Measurements from ENCODE around the gene L3MBTL4.
A peak's percentile ranks its signal among the peaks of the same experiment; 100 is the strongest.
"Not testable (repeated sequence)": the region's sequence is repeated elsewhere in the genome, so short reads cannot be mapped to it uniquely, and the experiment has no call there.

L3MBTL4 gene

DNA sequence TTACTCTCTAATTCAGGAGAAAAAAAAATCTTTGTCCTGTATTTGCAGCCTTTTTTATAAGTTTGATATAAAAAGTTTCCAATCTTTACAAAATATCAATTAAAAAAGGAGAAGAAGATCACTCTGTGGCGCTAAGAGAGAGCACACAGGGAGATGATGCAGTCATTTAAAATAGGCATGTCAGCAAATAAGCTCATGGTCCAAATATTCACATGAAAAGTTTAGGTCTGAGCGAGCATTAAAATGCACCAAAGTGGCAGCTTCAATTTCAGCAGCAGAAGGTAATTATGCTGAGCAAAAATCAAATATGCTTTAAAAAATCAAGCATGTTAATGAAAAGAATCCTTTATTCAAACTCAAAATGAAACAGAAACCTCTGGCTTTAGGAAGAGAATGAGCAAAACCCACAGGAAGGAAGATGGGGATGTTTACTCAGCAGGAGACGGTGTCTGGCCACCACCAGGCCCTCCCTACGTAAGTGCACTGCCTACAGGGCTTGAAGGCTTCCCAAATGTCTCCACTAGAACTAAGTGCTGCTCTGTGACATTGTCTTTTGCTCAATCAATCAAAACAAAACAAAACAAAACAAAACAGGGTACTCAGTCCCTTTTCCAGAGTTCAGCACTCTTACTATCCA is 120.4 kb downstream of the L3MBTL4 start:
- DNase-seq: no peak

DNA sequence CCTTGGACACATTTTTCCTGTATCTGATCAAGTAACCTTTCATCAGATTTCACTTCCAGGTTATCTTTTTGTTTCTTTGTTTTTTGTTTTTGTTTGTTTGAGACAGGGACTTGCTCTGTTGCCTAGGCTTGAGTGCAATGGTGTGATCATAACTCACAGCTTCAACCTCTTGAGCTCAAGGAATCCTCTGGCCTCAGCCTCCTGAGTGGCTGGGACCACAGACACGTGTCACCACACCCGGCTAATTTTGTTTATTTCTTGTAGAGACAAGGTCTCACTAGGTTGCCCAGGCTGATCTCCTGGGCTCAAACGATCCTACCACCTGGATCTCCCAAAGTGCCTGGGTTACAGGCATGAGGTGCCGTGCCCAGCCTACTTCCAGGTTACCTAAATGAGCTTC is 124.9 kb downstream of the L3MBTL4 start:
- no peak for DNase-seq

DNA sequence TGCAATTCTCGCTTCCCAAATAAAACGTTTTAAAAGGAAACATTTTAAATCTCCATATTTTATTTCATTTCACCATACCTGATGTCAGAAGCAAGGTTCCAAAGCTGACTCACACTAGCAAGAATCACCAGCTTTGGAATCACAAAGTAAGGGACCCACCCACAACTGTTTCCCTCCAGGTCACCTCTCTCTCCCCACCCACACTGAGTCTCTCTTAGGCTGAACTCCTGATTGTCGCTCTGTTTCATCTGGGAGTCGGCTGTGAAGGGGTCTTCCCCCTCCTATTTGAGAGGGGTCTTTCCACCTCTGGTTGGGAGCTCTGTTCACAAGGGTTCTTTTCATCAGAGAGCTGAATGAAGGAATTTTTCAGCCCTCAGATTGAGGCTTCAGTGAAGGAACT is 128.1 kb downstream of the L3MBTL4 start:
- DNase-seq: no peak

DNA sequence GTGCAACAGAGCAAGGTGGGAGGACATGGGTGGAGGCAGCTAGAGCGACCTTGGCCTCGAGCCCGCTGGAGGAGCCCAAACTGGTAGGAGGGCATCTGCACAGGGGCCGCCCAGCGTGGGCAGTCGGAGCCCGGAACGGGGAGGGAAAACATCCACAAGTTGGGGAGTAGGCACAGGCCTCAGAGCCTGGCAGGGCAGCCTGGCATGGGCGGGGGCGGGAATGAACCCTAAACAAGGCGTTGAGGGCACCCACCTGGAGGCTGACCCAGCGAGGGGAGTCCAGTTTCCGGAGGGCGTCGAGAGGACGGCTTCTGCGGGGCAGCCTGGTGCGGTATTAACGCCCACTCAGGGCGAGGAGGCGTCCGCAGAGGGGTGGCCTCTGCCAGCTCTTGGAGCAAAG is 129.9 kb downstream of the L3MBTL4 start:
- no peak for DNase-seq

DNA sequence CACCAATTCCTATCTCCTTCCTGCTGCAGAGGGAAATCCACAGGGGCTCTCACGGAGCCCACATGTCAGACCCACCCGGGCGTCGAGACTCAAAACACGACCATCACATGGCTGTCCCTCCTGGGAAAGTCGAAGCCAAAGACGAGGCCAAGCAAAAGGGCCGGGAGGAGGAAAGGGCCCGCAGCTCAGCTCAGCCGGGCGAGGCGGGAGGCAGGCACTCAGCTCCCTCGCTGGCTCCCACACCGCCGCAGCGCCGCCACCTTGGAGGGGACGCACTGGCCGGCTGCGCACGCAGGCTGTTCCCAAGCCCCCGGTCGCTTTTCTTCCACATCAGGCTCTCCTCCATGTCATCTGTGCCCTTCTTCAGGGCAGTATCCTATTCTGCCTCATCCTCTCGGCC is 130.4 kb downstream of the L3MBTL4 start:
- no peak for DNase-seq

DNA sequence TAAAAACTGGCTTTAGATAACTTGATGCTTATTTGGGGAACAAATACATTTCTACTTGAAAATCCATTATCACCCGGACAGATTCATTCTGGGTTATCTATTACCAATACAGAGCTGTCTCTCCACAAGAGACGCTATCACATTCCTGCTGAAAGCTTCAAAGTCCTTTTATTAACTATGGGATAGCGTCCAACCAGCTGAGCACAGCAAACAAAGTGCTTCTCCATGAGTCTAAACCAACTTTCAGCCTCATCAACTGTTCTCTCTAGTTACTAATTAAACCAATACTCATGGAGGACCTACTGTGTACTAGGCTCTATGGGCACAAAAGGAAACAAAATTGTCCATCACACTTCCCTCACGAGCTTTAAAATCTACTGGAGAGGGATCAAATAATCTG is 132.8 kb downstream of the L3MBTL4 start:
- DNase-seq: no peak

DNA sequence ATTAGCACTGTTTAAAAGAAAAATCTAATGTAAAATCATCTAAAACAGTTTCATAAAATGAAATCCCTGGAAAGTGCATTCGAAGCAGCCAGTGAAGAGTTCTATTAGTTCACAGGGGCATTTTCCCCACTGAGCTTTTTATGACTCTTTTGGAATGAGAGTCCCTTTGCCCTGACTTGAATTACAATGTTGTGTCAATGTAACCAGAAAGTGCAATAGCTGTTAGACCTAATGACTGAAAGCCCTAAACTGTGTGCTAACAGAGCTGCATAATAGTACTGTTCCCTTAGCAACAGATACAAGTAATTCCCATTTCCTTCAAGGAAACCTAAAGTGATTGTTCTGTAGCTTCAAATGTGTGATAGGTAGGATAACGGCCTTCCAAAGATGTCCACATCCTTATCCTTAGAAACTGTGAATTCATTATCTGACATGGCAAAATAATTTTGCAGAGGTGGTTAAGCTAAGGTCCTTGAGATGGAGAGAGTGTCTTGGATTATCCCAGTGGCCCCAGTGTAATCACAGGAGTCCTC is 134.4 kb downstream of the L3MBTL4 start:
- no peak for DNase-seq

DNA sequence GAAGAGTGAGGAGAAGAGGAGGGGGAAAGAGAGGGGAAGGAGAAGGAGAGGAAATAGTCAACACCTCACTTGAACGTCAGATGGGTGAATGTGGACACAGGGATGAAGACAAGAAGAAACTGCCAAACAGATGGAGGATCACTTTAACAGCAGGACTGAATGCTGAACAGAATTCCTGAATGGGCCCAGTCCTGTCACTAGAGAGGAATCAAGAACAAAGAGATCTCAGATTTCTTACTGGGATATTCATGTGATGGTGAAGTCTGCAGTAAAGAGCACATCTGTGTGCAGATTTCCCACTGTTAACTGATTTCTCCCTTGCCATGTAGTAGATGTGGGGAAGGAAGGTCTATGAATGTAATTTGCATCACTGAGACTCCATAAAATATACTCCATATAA is 135.4 kb downstream of the L3MBTL4 start:
- DNase-seq: no peak

DNA sequence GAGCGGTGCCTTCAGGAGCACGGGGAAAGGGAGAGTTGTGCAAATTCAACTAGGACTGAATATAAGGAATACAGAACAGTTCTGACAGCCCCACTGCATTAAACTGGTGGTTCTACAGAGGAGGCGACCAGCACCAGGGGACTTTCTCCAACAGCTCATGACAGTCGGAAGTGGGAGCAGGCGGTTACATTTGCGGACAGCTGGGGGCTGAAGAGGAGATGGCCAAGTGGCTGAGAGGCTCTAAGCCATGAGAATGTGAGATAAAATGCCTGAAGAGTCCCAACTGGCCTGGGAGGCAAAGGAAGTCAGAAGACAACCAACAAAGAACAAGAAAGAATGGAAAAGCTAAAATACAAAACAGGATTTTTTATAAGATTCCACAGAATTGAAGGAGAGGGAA is 141.3 kb downstream of the L3MBTL4 start:
- DNase-seq: no peak

DNA sequence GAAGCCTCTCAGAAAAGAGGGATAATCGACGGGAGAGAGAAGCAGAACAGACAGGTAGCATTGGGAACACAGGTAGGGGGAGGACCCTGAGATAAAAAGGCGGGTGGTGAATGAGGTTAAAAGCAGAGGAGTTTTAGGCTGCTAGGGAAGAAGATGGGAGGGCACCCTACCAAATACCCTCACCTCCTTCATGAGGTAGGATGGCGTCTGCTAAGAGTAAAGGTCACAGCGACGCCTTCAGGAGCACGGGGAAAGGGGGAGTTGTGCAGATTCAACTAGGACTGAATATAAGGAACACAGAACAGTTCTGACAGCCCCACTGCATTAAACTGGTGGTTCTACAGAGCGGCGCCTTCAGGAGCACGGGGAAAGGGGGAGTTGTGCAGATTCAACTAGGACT is 142.6 kb downstream of the L3MBTL4 start:
- not testable (repeated sequence) for DNase-seq

DNA sequence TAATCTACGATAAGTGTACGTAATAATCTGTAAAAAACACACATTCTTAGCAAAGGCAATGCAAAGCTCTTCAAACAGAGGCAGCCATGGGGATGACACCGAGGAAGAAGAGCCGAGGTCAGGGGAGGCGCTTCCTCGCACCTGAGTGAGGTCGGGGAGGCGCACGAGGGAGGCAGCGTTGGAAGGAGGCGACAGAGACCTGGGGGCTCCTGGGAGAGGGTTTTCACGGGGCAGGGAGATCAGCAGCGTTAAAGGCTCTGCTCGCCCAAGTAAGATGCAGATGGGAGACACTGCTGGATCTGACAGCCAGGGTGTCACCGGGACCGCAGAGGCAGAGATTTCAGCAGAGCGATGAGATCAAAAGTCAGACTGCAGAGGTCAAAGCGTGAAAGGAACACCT is 143.1 kb downstream of the L3MBTL4 start:
- DNase-seq: no peak

DNA sequence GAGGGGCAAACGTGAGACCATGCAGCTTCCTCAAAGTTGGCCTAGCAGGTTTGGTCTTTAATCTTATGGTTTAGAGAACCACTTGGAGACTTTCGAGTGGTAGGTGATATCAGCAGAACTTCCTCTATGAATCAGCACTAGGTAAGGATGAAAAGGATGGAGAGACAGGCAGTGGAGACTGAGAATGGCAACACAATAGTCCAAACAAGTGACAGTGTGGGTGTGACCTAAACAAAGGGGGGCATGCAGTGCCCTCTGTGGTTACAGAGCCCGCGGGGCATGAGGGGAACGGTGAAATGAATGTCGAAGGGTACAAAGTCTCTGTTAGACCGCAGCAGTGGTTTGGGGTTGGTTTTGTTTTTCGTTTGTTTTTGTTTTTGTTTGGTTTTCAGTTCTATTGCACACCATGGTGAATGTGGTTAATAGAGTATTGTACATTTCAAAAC is 143.9 kb downstream of the L3MBTL4 start:
- no peak for DNase-seq

DNA sequence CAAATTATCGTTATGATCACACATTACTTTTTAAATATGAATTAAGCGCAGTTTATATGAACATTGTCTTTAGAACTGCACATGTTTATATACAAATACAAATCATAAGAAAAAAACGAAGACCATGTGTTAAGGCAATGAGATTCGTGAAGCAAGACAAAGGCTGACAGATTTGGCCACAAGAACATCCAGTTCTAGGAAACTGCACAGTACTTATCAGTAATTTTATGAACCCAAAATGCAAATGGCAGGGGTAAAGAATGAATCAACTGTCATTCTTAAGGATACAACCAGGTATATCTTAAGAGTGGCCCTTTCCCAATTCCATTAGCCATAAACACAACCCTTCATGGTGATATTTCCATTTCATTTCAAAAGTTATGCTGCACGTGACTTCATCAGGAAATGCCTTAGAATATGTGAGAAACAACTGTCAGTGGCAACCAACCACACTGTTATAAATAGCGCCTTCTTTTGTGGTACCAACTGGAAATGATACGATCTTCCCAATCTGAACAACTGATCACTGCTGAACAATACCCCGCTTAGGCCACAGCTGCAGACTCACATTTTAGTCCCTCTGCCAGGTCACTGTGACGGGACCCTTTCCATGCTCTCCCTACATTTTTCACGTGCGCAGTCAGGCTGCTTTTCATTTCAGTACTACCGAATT is 144.9 kb downstream of the L3MBTL4 start:
- no peak for DNase-seq

DNA sequence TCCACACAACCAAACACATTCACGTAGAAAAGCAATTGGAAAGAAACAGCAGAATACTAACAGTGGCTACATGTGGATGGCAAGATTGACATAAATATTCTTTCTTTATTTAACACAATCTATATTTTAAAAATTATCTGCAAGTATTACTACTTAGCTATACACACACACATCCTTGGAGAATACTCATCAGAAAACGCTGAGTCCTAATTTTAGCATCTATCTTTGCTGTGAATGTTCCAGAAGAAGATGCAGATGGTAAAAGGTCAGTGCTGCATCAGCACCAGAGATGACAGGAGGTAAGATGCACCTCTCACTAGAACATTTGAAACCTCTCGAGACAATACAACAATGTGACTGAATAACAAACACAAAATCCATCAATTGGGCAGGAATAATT is 148.5 kb downstream of the L3MBTL4 start:
- no peak for DNase-seq

DNA sequence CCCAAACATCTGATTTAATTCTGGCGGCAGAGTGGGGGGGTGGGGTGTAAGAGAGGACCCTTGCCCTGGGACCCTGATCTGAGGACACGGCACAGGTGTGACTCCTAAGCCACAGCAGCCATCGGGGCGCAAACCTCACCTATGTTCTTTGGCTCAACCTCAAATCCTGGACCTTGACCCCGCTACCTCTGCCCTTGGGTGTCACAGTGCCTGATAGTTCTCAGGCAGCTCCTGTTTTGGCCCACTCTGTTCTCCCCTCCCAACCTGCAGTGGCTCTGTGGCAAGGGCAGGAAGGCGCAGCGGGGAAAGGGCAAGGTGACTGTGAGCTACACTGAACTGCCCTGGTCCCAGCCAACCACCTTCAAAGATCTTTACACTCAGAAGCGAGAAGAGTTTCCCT is 152.8 kb downstream of the L3MBTL4 start:
- DNase-seq: no peak

DNA sequence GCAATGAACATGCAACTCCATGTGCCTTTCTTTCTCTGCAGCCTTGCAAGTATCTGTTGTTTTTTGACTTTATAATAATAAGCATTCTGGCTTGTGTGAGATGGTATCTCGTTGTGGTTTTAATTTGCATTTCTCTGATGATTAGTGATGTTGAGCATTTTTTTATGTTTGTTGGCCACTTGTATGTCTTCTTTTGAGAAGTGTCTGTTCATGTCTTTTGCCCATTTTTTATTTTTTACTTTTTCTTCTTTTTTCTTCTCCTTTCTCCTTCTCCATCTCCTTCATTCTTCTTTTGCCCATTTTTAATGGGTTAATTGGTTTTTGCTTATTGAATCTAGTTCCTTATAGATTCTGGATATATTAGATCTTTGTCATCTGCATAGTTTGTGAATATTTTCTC is 155.4 kb downstream of the L3MBTL4 start:
- not testable (repeated sequence) for DNase-seq

DNA sequence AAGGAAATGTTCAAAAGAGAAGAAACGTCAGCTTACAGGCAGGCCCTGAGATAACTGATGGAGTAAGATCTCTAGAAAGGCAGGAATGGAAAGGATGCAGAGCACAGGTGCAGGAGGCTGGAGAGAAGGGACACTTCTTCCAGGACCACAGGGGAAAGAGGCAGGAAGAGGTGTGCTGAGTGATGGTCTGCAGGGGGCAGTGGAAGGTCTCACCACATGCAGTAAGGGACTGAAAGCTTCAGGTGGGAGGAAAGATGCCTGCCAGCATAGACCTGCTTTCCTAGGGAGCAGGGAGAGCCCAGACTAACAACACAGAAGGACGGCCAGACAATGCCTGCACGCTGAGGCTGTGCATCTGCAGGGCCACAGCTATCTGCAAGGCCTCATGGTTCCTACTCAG is 156.8 kb downstream of the L3MBTL4 start:
- no peak for DNase-seq

DNA sequence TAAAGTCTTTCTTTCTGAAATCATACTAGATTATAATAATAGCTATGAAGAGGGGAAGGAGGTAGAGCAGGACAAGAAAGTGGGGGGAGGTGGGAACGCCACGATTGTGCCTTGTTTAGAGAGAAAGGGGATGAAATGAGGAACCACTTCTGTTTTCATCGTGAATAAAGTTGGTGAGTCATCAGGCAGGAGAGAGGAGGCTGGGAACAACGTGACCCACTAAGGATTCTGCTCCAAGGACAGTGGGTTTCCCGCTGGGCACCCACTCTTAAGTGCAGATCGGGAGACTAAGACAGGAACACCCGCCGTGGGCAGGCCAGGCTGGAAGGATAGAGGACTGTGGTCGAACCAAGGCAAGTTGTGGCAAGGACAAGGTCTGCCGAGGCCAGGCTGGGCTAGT is 158.2 kb downstream of the L3MBTL4 start:
- DNase-seq: no peak

DNA sequence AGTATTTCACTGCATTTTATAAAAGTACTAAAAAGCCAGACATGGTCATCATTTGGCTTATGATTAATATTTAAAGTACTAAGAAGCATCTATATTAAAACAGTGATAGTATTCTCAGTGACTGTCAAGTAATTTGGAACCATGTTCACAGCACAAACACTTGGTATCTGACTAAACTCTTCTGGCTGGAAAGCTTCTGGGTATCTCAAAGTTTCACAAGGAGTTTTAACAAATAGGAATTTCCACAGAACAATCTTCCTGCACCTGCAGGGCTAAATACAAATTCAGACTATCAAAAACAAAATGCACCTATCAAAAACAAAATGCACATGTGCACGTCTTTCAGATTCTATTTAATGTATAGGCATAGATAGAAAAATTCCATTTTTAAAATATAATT is 158.8 kb downstream of the L3MBTL4 start:
- no peak for DNase-seq

DNA sequence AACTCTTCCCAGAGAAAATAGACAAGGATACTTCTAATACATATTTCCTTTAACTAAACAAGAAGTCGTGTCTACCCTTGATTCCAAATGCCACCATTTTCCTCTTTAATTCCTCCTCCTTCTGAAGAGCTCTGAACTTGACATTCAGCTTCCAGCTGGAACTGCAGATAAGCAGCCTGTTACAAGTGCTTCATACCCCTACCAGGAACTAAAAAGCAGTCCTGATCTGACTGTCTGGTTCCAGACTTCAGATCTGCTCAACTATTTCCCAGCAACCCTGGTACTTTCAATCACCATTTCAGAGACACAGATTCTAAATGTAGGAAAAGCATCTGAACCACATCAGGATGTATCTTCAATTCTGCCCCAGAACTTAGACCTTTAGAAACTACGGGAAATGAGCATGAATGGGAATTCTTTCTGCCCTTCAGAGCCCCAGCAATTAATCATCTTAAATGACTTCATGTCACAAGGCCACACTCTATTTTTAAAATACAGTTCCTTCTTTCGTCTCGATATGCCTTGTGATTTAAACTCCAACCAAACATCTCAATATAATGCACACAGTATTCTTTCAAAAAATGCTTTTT is 159.5 kb downstream of the L3MBTL4 start:
- DNase-seq: no peak

DNA sequence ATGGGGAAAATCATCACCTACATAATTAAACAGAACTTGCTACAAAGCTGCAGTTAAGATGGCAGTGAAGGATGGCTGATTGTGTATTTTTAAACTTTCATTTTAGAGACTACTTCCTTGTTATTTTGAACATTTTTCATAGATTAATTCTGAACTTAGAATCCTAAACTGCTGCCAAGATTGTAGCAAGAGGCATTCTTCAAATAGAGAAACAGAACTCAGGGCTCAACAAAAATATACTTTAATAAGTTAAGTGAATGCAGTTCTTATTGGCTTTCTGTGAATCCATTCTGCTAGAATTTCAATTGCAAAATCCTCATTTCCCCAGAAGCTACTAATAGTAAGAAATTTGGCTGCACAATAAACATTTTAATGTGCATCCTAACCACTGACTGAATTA is 160.3 kb downstream of the L3MBTL4 start:
- DNase-seq: no peak

DNA sequence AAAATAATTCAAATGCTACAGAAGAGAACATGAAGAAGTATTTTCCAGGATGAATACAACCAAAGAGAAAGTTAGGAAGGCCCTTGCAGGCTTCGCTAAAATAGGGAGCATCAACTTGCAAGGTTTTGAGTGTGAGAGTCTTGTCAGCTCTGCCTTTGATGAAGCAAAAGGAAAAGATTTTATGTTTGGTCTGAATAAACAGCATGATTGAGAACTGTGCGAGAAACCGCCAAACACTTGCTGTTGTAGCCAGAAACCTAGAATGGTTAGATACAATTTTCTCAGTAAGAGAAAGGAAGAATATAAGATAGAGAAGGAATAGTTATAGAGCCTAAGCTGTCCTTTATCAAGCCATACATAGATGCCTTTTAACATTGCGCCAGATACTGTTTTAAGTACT is 163.6 kb downstream of the L3MBTL4 start:
- DNase-seq: no peak

DNA sequence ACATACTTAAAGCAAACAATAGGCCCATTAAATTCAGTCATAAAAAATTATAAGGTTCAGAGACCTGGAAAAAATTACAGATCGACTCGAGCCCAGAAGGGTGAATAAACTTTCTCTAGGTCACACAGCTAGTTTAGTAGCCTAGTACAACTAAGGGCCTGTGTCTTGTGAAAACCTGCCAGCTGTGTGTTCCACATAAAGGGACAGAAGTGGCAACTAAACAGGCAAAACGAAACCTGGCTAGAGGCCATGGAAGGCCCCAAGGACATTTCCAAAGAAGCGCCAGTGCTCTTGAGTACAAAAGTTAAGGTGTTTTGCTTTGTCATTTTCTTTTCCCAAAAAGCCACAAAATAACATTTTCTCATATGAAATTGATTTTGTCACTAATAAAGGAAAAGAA is 164.9 kb downstream of the L3MBTL4 start:
- DNase-seq: peak; percentile 89

DNA sequence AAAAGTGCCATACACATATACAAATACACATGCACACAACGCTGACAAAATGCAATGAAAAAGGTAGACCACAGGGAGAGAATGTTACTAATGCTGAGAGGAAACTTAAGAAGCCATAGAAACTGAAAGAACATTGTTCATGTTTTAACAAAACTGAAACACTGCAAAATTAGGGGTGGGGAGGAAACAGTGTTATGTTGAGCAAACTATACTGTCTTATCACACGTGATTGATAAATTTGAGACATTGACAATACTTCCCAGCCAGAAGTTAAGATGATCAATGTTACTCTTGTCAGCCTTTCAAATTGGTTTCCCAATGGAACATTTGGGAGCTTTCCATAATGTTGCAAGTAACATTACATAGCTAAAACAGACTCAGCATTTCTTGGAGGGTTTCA is 165.5 kb downstream of the L3MBTL4 start:
- DNase-seq: no peak

Measured in DMS79 treated with DMSO at 0.1 percent for 48 hours (cell line).